HL-60 (cell line): ENCODE measurements around the gene LRRC1.

Source experiments
- DNase-seq, 2 experiments: peaks; one replicate each; pipeline ENCODE4 v3.0.0-alpha.2; 2010 to 2020; ENCODE audit warnings: low read depth in 1 of 2, low spot score in 1 of 2
- H3K27ac ChIP-seq: fragments of 250-450 bp; sonication (Bioruptor Pico); replicated peaks from 2 replicates; pipeline ENCODE4 v1.5.1; 2020; ENCODE audit warnings: mild to moderate bottlenecking, moderate library complexity
- H3K27me3 ChIP-seq: fragments of 250-450 bp; sonication (Bioruptor Pico); 2 replicates; pipeline ENCODE4 v1.5.1; 2021; ENCODE audit warnings: mild to moderate bottlenecking, moderate library complexity; ENCODE audit not compliant: insufficient read depth, poor library complexity, severe bottlenecking
- H3K4me3 ChIP-seq: replicated peaks from 2 replicates; pipeline ENCODE4 v1.5.1; 2011; ENCODE audit warnings: mild to moderate bottlenecking, control low read depth, low read length; ENCODE audit not compliant: insufficient read depth
- GABPA ChIP-seq: IDR thresholded peaks from 2 replicates; pipeline ENCODE4 v1.6.1; 2012; ENCODE audit warnings: low read depth
- POLR2AphosphoS5 ChIP-seq: IDR thresholded peaks from 2 replicates; pipeline ENCODE4 v1.6.1; 2012; ENCODE audit warnings: low read depth
- SPI1 ChIP-seq: IDR thresholded peaks from 2 replicates; pipeline ENCODE4 v1.6.1; 2012; ENCODE audit warnings: low read depth, mild to moderate bottlenecking, borderline replicate concordance
- TF ChIP-seq, protein P1 (sequence below): IDR thresholded peaks from 2 replicates; pipeline ENCODE4 v1.6.1; 2012; ENCODE audit warnings: low read depth; ENCODE audit not compliant: insufficient replicate concordance
- TF ChIP-seq, protein P2 (sequence below): IDR thresholded peaks from one replicate; pipeline ENCODE4 v1.5.1; 2011; ENCODE audit warnings: low read length, control low read depth, inconsistent platforms; ENCODE audit not compliant: insufficient read depth

LRRC1 gene

DNA sequence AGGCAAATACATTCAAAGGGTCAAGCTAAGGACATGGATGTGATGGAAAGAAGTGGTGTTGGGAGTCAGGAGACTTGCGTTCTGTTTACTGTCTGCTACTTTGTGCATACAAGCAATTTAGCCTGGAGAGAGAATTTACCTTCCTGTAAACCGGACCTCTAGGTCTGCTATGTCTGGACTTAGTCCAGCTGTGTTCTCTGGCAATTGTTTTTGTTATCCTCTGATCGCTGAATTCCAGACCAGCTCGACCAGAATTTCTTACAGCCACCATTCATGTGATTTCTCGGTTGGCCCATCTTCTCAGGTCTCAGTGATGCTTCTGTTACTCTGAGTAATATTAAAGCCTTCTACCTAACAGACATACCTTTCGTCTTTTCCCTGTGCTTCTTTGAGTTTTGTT lies 75.2 kb downstream of the LRRC1 start:
- Histone ChIP-seq H3K27ac (no peak overlapping the region), H3K27me3 (no peaks in the 10 kb centered on the region), H3K4me3 (no peak overlapping the region)
- no peak for TF ChIP-seq SPI1
- no peak for TF ChIP-seq POLR2AphosphoS5
- no peak for TF ChIP-seq GABPA
- DNase-seq = no peak

DNA sequence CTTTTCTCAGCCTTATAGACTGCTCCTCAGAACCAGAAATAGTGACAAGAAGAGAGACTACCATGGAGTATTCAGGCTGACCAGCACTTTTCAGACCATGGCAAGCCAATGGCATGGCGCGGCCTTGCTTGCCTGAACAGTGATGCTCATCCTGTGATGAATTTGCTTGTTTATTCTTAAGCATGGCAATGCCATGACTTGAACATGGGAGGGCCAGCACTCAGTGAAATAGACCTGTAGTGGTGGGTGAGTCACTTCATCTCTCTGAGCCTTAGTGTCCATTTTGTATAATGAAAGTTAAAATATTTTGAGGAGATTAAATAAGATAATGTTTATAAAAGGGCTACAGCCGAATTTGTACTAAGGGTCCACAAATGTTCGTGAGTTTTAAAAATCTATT lies 79.1 kb downstream of the LRRC1 start:
- DNase-seq = no peak
- Histone ChIP-seq H3K4me3 (no peak overlapping the region), H3K27me3 (no peaks in the 10 kb centered on the region), H3K27ac (no peak overlapping the region)
- TF ChIP-seq SPI1 (no peak), GABPA (no peak), POLR2AphosphoS5 (no peak)
- TF ChIP-seq, protein P1, sequence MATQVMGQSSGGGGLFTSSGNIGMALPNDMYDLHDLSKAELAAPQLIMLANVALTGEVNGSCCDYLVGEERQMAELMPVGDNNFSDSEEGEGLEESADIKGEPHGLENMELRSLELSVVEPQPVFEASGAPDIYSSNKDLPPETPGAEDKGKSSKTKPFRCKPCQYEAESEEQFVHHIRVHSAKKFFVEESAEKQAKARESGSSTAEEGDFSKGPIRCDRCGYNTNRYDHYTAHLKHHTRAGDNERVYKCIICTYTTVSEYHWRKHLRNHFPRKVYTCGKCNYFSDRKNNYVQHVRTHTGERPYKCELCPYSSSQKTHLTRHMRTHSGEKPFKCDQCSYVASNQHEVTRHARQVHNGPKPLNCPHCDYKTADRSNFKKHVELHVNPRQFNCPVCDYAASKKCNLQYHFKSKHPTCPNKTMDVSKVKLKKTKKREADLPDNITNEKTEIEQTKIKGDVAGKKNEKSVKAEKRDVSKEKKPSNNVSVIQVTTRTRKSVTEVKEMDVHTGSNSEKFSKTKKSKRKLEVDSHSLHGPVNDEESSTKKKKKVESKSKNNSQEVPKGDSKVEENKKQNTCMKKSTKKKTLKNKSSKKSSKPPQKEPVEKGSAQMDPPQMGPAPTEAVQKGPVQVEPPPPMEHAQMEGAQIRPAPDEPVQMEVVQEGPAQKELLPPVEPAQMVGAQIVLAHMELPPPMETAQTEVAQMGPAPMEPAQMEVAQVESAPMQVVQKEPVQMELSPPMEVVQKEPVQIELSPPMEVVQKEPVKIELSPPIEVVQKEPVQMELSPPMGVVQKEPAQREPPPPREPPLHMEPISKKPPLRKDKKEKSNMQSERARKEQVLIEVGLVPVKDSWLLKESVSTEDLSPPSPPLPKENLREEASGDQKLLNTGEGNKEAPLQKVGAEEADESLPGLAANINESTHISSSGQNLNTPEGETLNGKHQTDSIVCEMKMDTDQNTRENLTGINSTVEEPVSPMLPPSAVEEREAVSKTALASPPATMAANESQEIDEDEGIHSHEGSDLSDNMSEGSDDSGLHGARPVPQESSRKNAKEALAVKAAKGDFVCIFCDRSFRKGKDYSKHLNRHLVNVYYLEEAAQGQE = no peak
- TF ChIP-seq, protein P2, sequence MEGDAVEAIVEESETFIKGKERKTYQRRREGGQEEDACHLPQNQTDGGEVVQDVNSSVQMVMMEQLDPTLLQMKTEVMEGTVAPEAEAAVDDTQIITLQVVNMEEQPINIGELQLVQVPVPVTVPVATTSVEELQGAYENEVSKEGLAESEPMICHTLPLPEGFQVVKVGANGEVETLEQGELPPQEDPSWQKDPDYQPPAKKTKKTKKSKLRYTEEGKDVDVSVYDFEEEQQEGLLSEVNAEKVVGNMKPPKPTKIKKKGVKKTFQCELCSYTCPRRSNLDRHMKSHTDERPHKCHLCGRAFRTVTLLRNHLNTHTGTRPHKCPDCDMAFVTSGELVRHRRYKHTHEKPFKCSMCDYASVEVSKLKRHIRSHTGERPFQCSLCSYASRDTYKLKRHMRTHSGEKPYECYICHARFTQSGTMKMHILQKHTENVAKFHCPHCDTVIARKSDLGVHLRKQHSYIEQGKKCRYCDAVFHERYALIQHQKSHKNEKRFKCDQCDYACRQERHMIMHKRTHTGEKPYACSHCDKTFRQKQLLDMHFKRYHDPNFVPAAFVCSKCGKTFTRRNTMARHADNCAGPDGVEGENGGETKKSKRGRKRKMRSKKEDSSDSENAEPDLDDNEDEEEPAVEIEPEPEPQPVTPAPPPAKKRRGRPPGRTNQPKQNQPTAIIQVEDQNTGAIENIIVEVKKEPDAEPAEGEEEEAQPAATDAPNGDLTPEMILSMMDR = no peak

DNA sequence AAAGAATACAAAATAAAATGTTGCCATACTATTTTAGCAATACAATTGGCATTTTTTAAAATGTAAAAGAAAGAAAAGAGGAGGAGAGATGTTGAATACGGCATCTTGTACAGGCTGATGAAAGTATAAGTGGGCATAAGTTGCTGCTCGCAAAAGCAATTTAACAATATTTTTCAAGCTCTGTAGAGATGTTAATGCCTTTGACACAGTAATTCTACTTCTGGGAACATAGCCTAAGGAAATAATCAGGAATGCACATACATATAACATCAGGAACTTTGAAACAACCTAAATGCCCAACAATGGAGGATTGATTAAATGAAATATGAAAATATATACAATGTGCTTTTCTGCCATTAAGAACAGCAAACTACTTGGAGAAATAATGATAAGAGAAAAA lies 80.2 kb downstream of the LRRC1 start:
- Histone ChIP-seq H3K4me3 (no peak overlapping the region), H3K27me3 (no peaks in the 10 kb centered on the region), H3K27ac (no peak overlapping the region)
- TF ChIP-seq SPI1 (no peak), GABPA (no peak)
- TF ChIP-seq, protein P2 = no peak
- no peak for DNase-seq

DNA sequence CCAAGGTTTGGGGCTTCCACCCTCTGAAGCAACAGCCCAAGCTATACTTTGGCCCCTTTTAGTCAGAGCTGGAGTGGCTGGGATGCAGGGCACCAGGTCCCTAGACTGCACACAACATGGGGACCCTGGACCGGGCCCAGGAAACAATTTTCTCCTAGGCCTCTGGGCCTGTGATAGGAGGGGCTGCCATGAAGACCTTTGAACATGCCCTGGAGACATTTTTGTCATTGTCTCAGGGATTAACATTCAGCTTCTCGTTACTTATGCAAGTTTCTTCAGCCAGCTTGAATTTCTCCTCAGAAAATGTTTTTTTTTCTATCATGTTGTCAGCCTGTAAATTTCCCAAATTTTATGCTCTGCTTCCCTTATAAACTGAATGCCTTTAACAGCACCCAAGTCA lies 82.3 kb downstream of the LRRC1 start:
- Histone ChIP-seq H3K27me3 (peaks cover 2% of the 10 kb centered on the region), H3K27ac (no peak overlapping the region), H3K4me3 (no peak overlapping the region)
- no peak for TF ChIP-seq POLR2AphosphoS5
- no peak for TF ChIP-seq GABPA
- TF ChIP-seq, protein P1 = no peak
- TF ChIP-seq SPI1 = no peak
- no peak for DNase-seq

DNA sequence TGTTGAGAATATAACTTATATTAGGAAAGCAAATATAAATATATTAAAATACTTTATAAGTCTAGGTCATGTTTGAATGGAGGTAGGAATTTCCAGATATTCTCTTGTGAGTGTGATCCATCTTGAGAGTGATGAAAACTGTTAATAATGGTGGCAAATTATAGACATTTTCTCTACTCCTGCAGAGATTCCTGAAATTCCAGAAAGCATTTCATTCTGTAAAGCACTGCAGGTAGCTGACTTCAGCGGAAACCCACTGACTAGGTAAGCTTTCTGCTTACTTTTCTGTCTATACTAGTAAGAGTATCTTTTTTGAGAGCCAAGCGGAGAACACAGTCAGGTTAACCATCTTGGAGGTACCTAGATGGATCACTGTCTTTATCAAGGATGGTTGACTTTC lies 84.0 kb downstream of the LRRC1 start:
- no peak for DNase-seq
- peaks cover 2% of the 10 kb centered on the region for H3K27me3 ChIP-seq
- no peak overlapping the region for H3K27ac ChIP-seq
- H3K4me3 ChIP-seq = no peak overlapping the region
- TF ChIP-seq, protein P2 = no peak
- no peak for TF ChIP-seq POLR2AphosphoS5
